Endothelial cell of umbilical vein (primary cell): ENCODE measurements around the gene EHBP1L1. TPM values are rescaled to one million over a fixed set of nuclear protein-coding genes. Genes with fewer than 3 reads are reported as not detected.
A peak's percentile ranks its signal among the peaks of the same experiment; 100 is the strongest.

Experiments
- BruUV-seq: library from RNA; stranded (reverse); fragments of 400-500 nt; replicated peaks from 2 replicates; lab custom pipeline; 2021; lab: Mats Ljungman, UMichigan
- CTCF ChIA-PET: fragments of 300-600, 350-600 bp; sonication (Branson Sonifier 250); formaldehyde crosslinking; loops from one replicate; lab custom pipeline; 2021; ENCODE audit warnings: antibody characterized with exemption, inconsistent platforms; lab: Charles Lee
- POLR2A ChIA-PET: fragments of 300-600, 350-600 bp; sonication (Branson Sonifier 250); formaldehyde crosslinking; loops from one replicate; lab custom pipeline; 2021; ENCODE audit warnings: antibody characterized with exemption, inconsistent platforms; lab: Charles Lee
- DNase-seq: peaks from one replicate; pipeline ENCODE4 v3.0.0-alpha.2; 2011; ENCODE audit warnings: low read depth, low spot score
- FAIRE-seq: peaks from 2 replicates; lab custom pipeline; 2011; peaks lifted over from hg19 to GRCh38; lab: Jason Lieb, UNC
- H2AFZ ChIP-seq: 2 replicates; pipeline ENCODE4 v1.6.0; 2012; ENCODE audit warnings: low read depth, low read length, control low read depth, inconsistent platforms
- H3K27ac ChIP-seq: 2 replicates; pipeline ENCODE4 v1.5.1; 2011; ENCODE audit warnings: low read depth, mild to moderate bottlenecking, control low read depth, low read length, moderate library complexity; ENCODE audit not compliant: insufficient read depth
- H3K27me3 ChIP-seq, 2 experiments: 2 replicates each; pipeline versions ENCODE4 v1.6.0 to v1.6.1; 2011; ENCODE audit warnings: low read length in 2 of 2, mixed read lengths in 1 of 2; ENCODE audit not compliant: control insufficient read depth in 2 of 2, insufficient read depth in 2 of 2
- H3K36me3 ChIP-seq, 2 experiments: 2 replicates in 1 of 2; 3 replicates in 1 of 2; pipeline ENCODE4 v1.5.1; 2011; ENCODE audit warnings: low read length in 2 of 2, mild to moderate bottlenecking in 1 of 2, moderate library complexity in 1 of 2; ENCODE audit not compliant: control insufficient read depth in 2 of 2, insufficient read depth in 2 of 2; ENCODE audit errors: extremely low read depth in 1 of 2
- H3K4me1 ChIP-seq: 3 replicates; pipeline ENCODE4 v1.5.1; 2011; ENCODE audit warnings: mild to moderate bottlenecking, low read length; ENCODE audit not compliant: control insufficient read depth, insufficient read depth; ENCODE audit errors: extremely low read depth
- H3K4me2 ChIP-seq: 2 replicates; pipeline ENCODE4 v1.6.1; 2011; ENCODE audit warnings: low read length, control low read depth, mixed read lengths; ENCODE audit not compliant: insufficient read depth
- H3K4me3 ChIP-seq, 3 experiments: fragments of 200-600 bp in 1 of 3; sonication (generic), shearing (Covaris generic) in 1 of 3; replicated peaks in 1 of 3; 2 replicates each; pipeline ENCODE4 v1.5.1; 2011 to 2016; ENCODE audit warnings: control low read depth in 3 of 3, low read length in 3 of 3, mild to moderate bottlenecking in 2 of 3, inconsistent platforms in 1 of 3, low read depth in 1 of 3, moderate library complexity in 1 of 3; ENCODE audit not compliant: insufficient read depth in 1 of 3
- H3K79me2 ChIP-seq: 2 replicates; pipeline ENCODE4 v1.6.0; 2012; ENCODE audit warnings: low read length, inconsistent platforms; ENCODE audit not compliant: control insufficient read depth, insufficient read depth
- H3K9ac ChIP-seq: replicated peaks from 2 replicates; pipeline ENCODE3; 2011; ENCODE audit warnings: low read length, control low read depth; ENCODE audit not compliant: insufficient read depth; ENCODE audit errors: extremely low read depth
- H3K9me1 ChIP-seq: replicated peaks from 3 replicates; pipeline ENCODE4 v1.6.0; 2011; ENCODE audit warnings: mild to moderate bottlenecking, low read length; ENCODE audit not compliant: control insufficient read depth, insufficient read depth; ENCODE audit errors: extremely low read depth
- H3K9me3 ChIP-seq: replicated peaks from 2 replicates; pipeline ENCODE4 v1.5.1; 2012; ENCODE audit warnings: low read length, inconsistent platforms; ENCODE audit not compliant: control insufficient read depth, insufficient read depth
- H4K20me1 ChIP-seq: replicated peaks from 2 replicates; pipeline ENCODE3; 2011; ENCODE audit warnings: mild to moderate bottlenecking, low read length; ENCODE audit not compliant: control insufficient read depth, insufficient read depth; ENCODE audit errors: extremely low read depth
- EZH2 ChIP-seq: IDR thresholded peaks from 2 replicates; pipeline ENCODE4 v1.6.1; 2012; ENCODE audit warnings: borderline replicate concordance, low read depth, mild to moderate bottlenecking, moderate library complexity, low read length, inconsistent platforms; ENCODE audit not compliant: severe bottlenecking
- FOS ChIP-seq: IDR thresholded peaks from 2 replicates; pipeline ENCODE4 v1.6.1; 2011; ENCODE audit warnings: mild to moderate bottlenecking, low read length, moderate library complexity, borderline replicate concordance; ENCODE audit not compliant: insufficient read depth
- GATA2 ChIP-seq: IDR thresholded peaks from 2 replicates; pipeline ENCODE4 v1.7.0; 2011; ENCODE audit warnings: low read depth, mild to moderate bottlenecking, moderate library complexity, mixed read lengths, low read length; ENCODE audit not compliant: insufficient read length, insufficient read depth
- JUN ChIP-seq: IDR thresholded peaks from 2 replicates; pipeline ENCODE4 v1.6.1; 2011; ENCODE audit warnings: borderline replicate concordance, low read depth; ENCODE audit not compliant: insufficient read length, insufficient read depth
- MAX ChIP-seq: IDR thresholded peaks from 2 replicates; pipeline ENCODE4 v1.6.1; 2011; ENCODE audit not compliant: insufficient read depth, insufficient read length
- MYC ChIP-seq: IDR thresholded peaks from one replicate; pipeline ENCODE4 v1.6.1; 2011; ENCODE audit warnings: mild to moderate bottlenecking, low read depth, low read length
- POLR2A ChIP-seq: IDR thresholded peaks from 2 replicates; pipeline ENCODE4 v1.6.1; 2012; ENCODE audit warnings: low read depth, mild to moderate bottlenecking, control low read depth, low read length
- POLR2AphosphoS5 ChIP-seq: IDR thresholded peaks from 2 replicates; pipeline ENCODE4 v1.6.1; 2012; ENCODE audit warnings: low read depth, mild to moderate bottlenecking, control low read depth, low read length, moderate library complexity; ENCODE audit not compliant: insufficient read depth
- dilution Hi-C: fragments of 300-500 bp; cut with MboI; formaldehyde crosslinking; loops from one replicate; pipeline ENCODE4 v1.15.0; 2019; ENCODE audit warnings: low sequenced_read_pairs; ENCODE audit not compliant: extremely low pct_ligation_motif_present
- intact Hi-C: fragments of 100-400 bp; cut with micrococcal nuclease; formaldehyde crosslinking; loops from one replicate; pipeline ENCODE4 v1.10.0; 2022
- polyA plus RNA-seq, 4 experiments: library from polyadenylated mRNA; depleted of rRNA in 3 of 4; stranded (reverse) in 3 of 4; unstranded in 1 of 4; fragments of >200 nt; gene quantifications; 2 replicates each; pipeline versions ENCODE4 v1.2.1 to v1.2.3, GENCODE V29; 2011 to 2012; ENCODE audit warnings: missing spikeins in 1 of 4
- total RNA-seq: library from RNA; stranded (reverse); gene quantifications from 2 replicates; pipeline ENCODE4 v1.2.3, GENCODE V29; 2021
- TF ChIP-seq, protein P1 (sequence below), 2 donors: IDR thresholded peaks; 1 replicate in 1 of 2; 2 replicates in 1 of 2; pipeline ENCODE4 v1.5.1; 2011; ENCODE audit warnings: low read length in 2 of 2, mild to moderate bottlenecking in 2 of 2, moderate library complexity in 2 of 2, control low read depth in 1 of 2, inconsistent platforms in 1 of 2, low read depth in 1 of 2; ENCODE audit not compliant: insufficient read depth in 1 of 2; ENCODE audit errors: extremely low read depth in 1 of 2

The EHBP1L1 gene
- total and polyA plus RNA-seq, 2 donors (not counting 3 experiments of a cell fraction or from before 2014, with no cell fraction given), result 12.7 to 19.7 TPM

DNA sequence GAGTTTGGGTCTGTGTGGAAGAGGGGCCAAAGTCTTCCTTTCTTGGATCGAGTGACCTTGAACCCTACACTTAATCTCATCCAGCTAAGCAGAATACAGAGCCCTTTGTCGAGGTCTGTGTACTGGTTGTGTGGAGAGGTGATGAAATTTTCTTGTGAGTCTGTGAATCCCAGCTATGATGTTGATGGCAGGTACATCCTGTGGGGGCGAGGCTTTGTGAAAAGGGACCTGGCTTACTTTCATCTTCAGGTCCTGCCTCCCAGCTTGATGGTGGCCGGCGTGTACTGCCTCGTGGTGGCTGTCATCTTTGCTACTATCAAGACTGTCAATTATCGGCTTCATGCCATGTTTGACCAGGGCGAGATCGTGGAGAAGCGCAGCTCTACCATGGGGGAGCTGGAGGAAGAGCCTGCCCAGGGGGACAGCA, 40.7 kb downstream of the EHBP1L1 start:
- H3K9ac ChIP-seq, result peak overlapping the region; percentile 53
- POLR2A ChIA-PET, result no interaction called here
- no peak overlapping the region for H2AFZ ChIP-seq
- H4K20me1 ChIP-seq, result no peaks in the 10 kb centered on the region
- H3K9me1 ChIP-seq, result no peaks in the 10 kb centered on the region
- intact Hi-C loops (no loop called here), dilution Hi-C loops (no loop called here)
- TSS peak; percentile 16 for BruUV-seq
- H3K4me1 ChIP-seq, result peaks cover 29% of the 10 kb centered on the region
- H3K9me3 ChIP-seq, result no peaks in the 10 kb centered on the region
- peak overlapping the region; percentile 16 for H3K27ac ChIP-seq
- H3K79me2 ChIP-seq, result peaks cover 44% of the 10 kb centered on the region
- CTCF ChIA-PET, result interaction anchor here (1.2 kb wide), 1 partner anchor 9 kb away, joined by 5 read pairs; no protein-coding TSS in a partner anchor
- FAIRE-seq, result no peak
- no peak for DNase-seq
- H3K4me3 ChIP-seq, result peak overlapping the region; percentile 64 to 90 (median 71)
- TF ChIP-seq EZH2 (no peak), POLR2AphosphoS5 (no peak), GATA2 (no peak), FOS (no peak), MAX (no peak), POLR2A (no peak), MYC (no peak), JUN (no peak)
- TF ChIP-seq, protein P1, sequence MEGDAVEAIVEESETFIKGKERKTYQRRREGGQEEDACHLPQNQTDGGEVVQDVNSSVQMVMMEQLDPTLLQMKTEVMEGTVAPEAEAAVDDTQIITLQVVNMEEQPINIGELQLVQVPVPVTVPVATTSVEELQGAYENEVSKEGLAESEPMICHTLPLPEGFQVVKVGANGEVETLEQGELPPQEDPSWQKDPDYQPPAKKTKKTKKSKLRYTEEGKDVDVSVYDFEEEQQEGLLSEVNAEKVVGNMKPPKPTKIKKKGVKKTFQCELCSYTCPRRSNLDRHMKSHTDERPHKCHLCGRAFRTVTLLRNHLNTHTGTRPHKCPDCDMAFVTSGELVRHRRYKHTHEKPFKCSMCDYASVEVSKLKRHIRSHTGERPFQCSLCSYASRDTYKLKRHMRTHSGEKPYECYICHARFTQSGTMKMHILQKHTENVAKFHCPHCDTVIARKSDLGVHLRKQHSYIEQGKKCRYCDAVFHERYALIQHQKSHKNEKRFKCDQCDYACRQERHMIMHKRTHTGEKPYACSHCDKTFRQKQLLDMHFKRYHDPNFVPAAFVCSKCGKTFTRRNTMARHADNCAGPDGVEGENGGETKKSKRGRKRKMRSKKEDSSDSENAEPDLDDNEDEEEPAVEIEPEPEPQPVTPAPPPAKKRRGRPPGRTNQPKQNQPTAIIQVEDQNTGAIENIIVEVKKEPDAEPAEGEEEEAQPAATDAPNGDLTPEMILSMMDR (IDR thresholded peaks at IDR 0.05; ENCODE audit: extremely low read depth in 1 of 2, insufficient read depth in 1 of 2, low read depth in 1 of 2, low read length in 2 of 2), result no peak
- H3K27me3 ChIP-seq, result no peaks in the 10 kb centered on the region
- H3K4me2 ChIP-seq, result peak overlapping the region; percentile 86
- peaks cover 0 to 34% of the 10 kb centered on the region in 2 experiments for H3K36me3 ChIP-seq
